HepG2 (cell line): ENCODE measurements around the gene SRSF12. TPM values are rescaled to one million over a fixed set of nuclear protein-coding genes. Genes with fewer than 3 reads are reported as not detected.

Experiments used
- ATAC-seq: fragments of 200-7000 bp; cut with Tn5 transposase; 3 replicates; pipeline ENCODE4 v1.9.1; 2020; ENCODE audit warnings: mild to moderate bottlenecking, moderate library complexity
- BruUV-seq: library from RNA; stranded (reverse); fragments of 400-500 nt; replicated peaks from 2 replicates; lab custom pipeline; 2021; lab: Mats Ljungman, UMichigan
- CTCF ChIA-PET: fragments of 300-600 bp; formaldehyde crosslinking; extraction: SDS; loops from one replicate; lab custom pipeline; 2021; ENCODE audit warnings: low total read pairs, inconsistent platforms, low intra/inter-chr PET ratio; lab: Yijun Ruan, JAX
- POLR2A ChIA-PET: fragments of 350-600 bp; sonication (Branson Sonifier 250); formaldehyde crosslinking; loops from one replicate; lab custom pipeline; 2020; ENCODE audit warnings: antibody characterized with exemption, inconsistent platforms; lab: Yijun Ruan, JAX
- DNase-seq: peaks from one replicate; pipeline ENCODE4 v3.0.0-alpha.2; 2015; ENCODE audit warnings: low spot score
- FAIRE-seq: peaks from 3 replicates; lab custom pipeline; 2011; peaks lifted over from hg19 to GRCh38; lab: Jason Lieb, UNC
- H2AFZ ChIP-seq: one replicate; pipeline ENCODE4 v1.6.1; 2011; ENCODE audit warnings: low read length, inconsistent platforms
- H3K27ac ChIP-seq: fragments of 300-600 bp; 3 replicates; pipeline ENCODE4 v1.8.0; 2011; ENCODE audit warnings: mixed run types, mild to moderate bottlenecking, mixed read lengths, low read length, inconsistent platforms; ENCODE audit not compliant: insufficient read depth; ENCODE audit errors: extremely low read length
- H3K27me3 ChIP-seq, 2 experiments: fragments of 200-600 bp in 1 of 2; 2 replicates in 1 of 2; 3 replicates in 1 of 2; pipeline versions ENCODE4 v1.6.0 to v1.8.0; 2011; ENCODE audit warnings: low read length in 2 of 2, mild to moderate bottlenecking in 2 of 2, moderate library complexity in 2 of 2, inconsistent platforms in 1 of 2; ENCODE audit not compliant: insufficient read depth in 2 of 2, control insufficient read depth in 1 of 2
- H3K36me3 ChIP-seq, 2 experiments: fragments of 200-600 bp in 1 of 2; replicated peaks in 1 of 2; 2 replicates in 1 of 2; 3 replicates in 1 of 2; pipeline versions ENCODE4 v1.5.1 to v1.8.0; 2011; ENCODE audit warnings: low read length in 2 of 2, inconsistent platforms in 1 of 2; ENCODE audit not compliant: insufficient read depth in 2 of 2, control insufficient read depth in 1 of 2
- H3K4me1 ChIP-seq: 2 replicates; pipeline ENCODE4 v1.5.1; 2012; ENCODE audit warnings: low read length, inconsistent platforms; ENCODE audit not compliant: insufficient read depth
- H3K4me2 ChIP-seq: 2 replicates; pipeline ENCODE4 v1.6.0; 2011; ENCODE audit warnings: low read depth, low read length, inconsistent platforms
- H3K4me3 ChIP-seq, 3 experiments: fragments of 200-600 bp in 1 of 3; sonication (generic), shearing (Covaris generic) in 1 of 3; replicated peaks in 1 of 3; 2 replicates each; pipeline ENCODE4 v1.5.1; 2011 to 2016; ENCODE audit warnings: low read length in 3 of 3, inconsistent platforms in 2 of 3, low read depth in 2 of 3, mild to moderate bottlenecking in 2 of 3, control low read depth in 1 of 3, mixed read lengths in 1 of 3; ENCODE audit not compliant: insufficient read depth in 1 of 3
- H3K79me2 ChIP-seq: one replicate; pipeline ENCODE4 v1.6.1; 2011; ENCODE audit warnings: low read length, inconsistent platforms; ENCODE audit not compliant: insufficient read depth
- H3K9ac ChIP-seq: 2 replicates; pipeline ENCODE4 v1.6.0; 2011; ENCODE audit warnings: mild to moderate bottlenecking, low read depth, low read length, inconsistent platforms; ENCODE audit not compliant: insufficient read depth
- H3K9me3 ChIP-seq: 2 replicates; pipeline ENCODE4 v1.5.1; 2012; ENCODE audit warnings: mild to moderate bottlenecking, low read length
- H4K20me1 ChIP-seq: 2 replicates; pipeline ENCODE4 v1.6.0; 2011; ENCODE audit warnings: inconsistent platforms, mild to moderate bottlenecking, low read length, moderate library complexity; ENCODE audit not compliant: insufficient read depth
- GABPA ChIP-seq, 2 experiments: IDR thresholded peaks; 2 replicates each; pipeline ENCODE4 v1.6.1; 2011 to 2016; ENCODE audit warnings: low read depth in 2 of 2, low read length in 1 of 2, missing biosample characterization in 1 of 2, missing genetic modification characterization in 1 of 2
- HES4 ChIP-seq: sonication (generic); formaldehyde crosslinking; IDR thresholded peaks from 2 replicates; pipeline ENCODE4 v1.9.0; 2021; ENCODE audit warnings: mild to moderate bottlenecking, missing genetic modification reagents, borderline replicate concordance
- MIER2 ChIP-seq: IDR thresholded peaks from 2 replicates; pipeline ENCODE4 v1.6.1; 2016; ENCODE audit warnings: missing biosample characterization, missing genetic modification reagents
- MLLT10 ChIP-seq: sonication (generic); formaldehyde crosslinking; IDR thresholded peaks from 2 replicates; pipeline ENCODE4 v1.4.0; 2020; ENCODE audit warnings: missing genetic modification reagents
- MZF1 ChIP-seq: sonication (generic); formaldehyde crosslinking; IDR thresholded peaks from 2 replicates; pipeline ENCODE4 v1.8.1; 2023; ENCODE audit warnings: mild to moderate bottlenecking, missing genetic modification reagents, borderline replicate concordance
- REXO4 ChIP-seq: sonication (generic); formaldehyde crosslinking; IDR thresholded peaks from 2 replicates; pipeline ENCODE4 v1.8.0; 2022; ENCODE audit warnings: missing genetic modification reagents, mild to moderate bottlenecking, borderline replicate concordance
- SMARCE1 ChIP-seq: fragments of 450-650 bp; IDR thresholded peaks from 2 replicates; pipeline ENCODE4 v1.6.1; 2017; ENCODE audit warnings: borderline replicate concordance
- SRSF9 ChIP-seq: fragments of 200-400 bp; formaldehyde crosslinking; IDR thresholded peaks from 2 replicates; pipeline ENCODE4 v1.6.1; 2018; ENCODE audit warnings: borderline replicate concordance, mild to moderate bottlenecking, low read depth, low read length; ENCODE audit not compliant: insufficient read depth, poor library complexity, severe bottlenecking
- STAT5B ChIP-seq: sonication (generic); formaldehyde crosslinking; IDR thresholded peaks from 2 replicates; pipeline ENCODE4 v1.4.0; 2020; ENCODE audit warnings: missing genetic modification reagents
- WGBS: methylation state at CpG from one replicate; pipeline ENCODE4 v1.1.6; 2017; ENCODE audit warnings: low lambda C conversion rate; 5-methylcytosine and 5-hydroxymethylcytosine counted together
- in situ Hi-C: cut with HindIII; loops from 2 replicates; pipeline ENCODE4 v1.10.0; 2017; ENCODE audit warnings: low pct_unique_long_range_greater_than_20kb; ENCODE audit not compliant: extremely low pct_ligation_motif_present
- intact Hi-C: fragments of 100-400 bp; cut with micrococcal nuclease; formaldehyde crosslinking; loops from one replicate; pipeline ENCODE4 v1.10.0; 2022; ENCODE audit not compliant: unreplicated experiment
- polyA plus RNA-seq, 8 experiments: library from polyadenylated mRNA; depleted of rRNA in 3 of 8; stranded (reverse) in 7 of 8; unstranded in 1 of 8; fragments of >200 nt; fragmentation: Illumina TruSeq in 4 of 8; extraction: Trizol in 4 of 8; gene quantifications; 2 replicates each; pipeline versions ENCODE4 v1.2.1 to v1.2.3, GENCODE V29; 2011 to 2016; ENCODE audit warnings: low read depth in 4 of 8, missing spikeins in 1 of 8, mixed read lengths in 1 of 8; ENCODE audit not compliant: insufficient read depth in 1 of 8
- total RNA-seq, 5 experiments: library from RNA; depleted of rRNA; stranded (reverse); fragments of >200 nt; fragmentation: Illumina TruSeq; extraction: Trizol; gene quantifications; 2 replicates each; pipeline ENCODE4 v1.2.3, GENCODE V29; 2016; ENCODE audit warnings: low read depth in 1 of 5
- TF ChIP-seq, protein P1 (sequence below): sonication (generic); formaldehyde crosslinking; IDR thresholded peaks from 2 replicates; pipeline ENCODE4 v1.5.0; 2020; ENCODE audit warnings: mild to moderate bottlenecking, missing genetic modification reagents
- TF ChIP-seq, protein P2 (sequence below): sonication (generic); formaldehyde crosslinking; IDR thresholded peaks from 2 replicates; pipeline ENCODE4 v1.4.0; 2020; ENCODE audit warnings: missing genetic modification reagents

SRSF12 gene
- total and polyA plus RNA-seq, 2 of the 13 experiments (the other 11 are each of a cell fraction or from before 2014, with no cell fraction given) = 1.7 to 1.9 TPM

DNA sequence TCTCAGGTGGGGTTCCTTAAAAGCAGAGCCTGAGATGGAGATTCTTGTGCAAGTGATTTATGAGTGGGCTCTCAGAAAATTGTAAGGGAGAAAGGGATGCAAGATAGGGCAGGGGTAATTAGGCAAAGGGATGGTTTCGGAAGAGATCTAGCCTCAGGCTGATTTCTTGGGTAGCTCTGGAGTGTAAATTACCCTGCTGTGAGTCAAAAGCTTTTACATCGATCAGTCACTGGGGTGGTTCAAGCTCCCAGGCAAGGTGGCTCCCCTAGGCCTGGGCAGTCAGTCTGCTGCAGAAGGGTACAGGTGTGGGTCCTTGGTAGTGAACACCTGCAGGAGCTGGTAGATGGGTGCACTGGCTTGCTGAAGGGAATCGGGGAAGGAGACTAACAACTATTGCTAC lies 16.9 kb upstream of the SRSF12 start:
- ChIA-PET POLR2A (no interaction called here), CTCF (no interaction called here)
- no peak for FAIRE-seq
- in situ Hi-C loops (no loop called here), intact Hi-C loops (no loop called here)
- no peak for ATAC-seq
- H3K9me3 ChIP-seq = 0 out of 2 replicates have a peak, but pooled peaks cover 4% of the 10 kb centered on the region
- no peak overlapping the region for H3K4me3 ChIP-seq
- no peaks in the 10 kb centered on the region for H3K79me2 ChIP-seq
- peaks cover 10% of the 10 kb centered on the region for H3K4me1 ChIP-seq
- H3K36me3 ChIP-seq = no peaks in the 10 kb centered on the region
- H3K4me2 ChIP-seq = no peak overlapping the region
- 74% methylated on average over 3 of the region's 3 CpGs for WGBS
- peaks cover 0 to 1% of the 10 kb centered on the region in 2 experiments; a peak in 1 of 5 replicates for H3K27me3 ChIP-seq
- no peak overlapping the region for H3K27ac ChIP-seq
- no peak overlapping the region for H2AFZ ChIP-seq
- H4K20me1 ChIP-seq = no peaks in the 10 kb centered on the region
- no peak for DNase-seq
- BruUV-seq = no TSS peak
- no peak overlapping the region for H3K9ac ChIP-seq
- TF ChIP-seq REXO4 (CRISPR knock-in tag) (no peak), SMARCE1 (no peak), MLLT10 (no peak), MIER2 (CRISPR knock-in tag) (no peak), SRSF9 (no peak), HES4 (CRISPR knock-in tag) (no peak), GABPA (IDR thresholded peaks at IDR 0.05; ENCODE audit: low read depth, low read length) (no peak), GABPA (CRISPR knock-in tag; IDR thresholded peaks at IDR 0.05; ENCODE audit: low read depth) (no peak), MZF1 (CRISPR knock-in tag) (no peak), STAT5B (CRISPR knock-in tag) (no peak)
- TF ChIP-seq, protein P1, sequence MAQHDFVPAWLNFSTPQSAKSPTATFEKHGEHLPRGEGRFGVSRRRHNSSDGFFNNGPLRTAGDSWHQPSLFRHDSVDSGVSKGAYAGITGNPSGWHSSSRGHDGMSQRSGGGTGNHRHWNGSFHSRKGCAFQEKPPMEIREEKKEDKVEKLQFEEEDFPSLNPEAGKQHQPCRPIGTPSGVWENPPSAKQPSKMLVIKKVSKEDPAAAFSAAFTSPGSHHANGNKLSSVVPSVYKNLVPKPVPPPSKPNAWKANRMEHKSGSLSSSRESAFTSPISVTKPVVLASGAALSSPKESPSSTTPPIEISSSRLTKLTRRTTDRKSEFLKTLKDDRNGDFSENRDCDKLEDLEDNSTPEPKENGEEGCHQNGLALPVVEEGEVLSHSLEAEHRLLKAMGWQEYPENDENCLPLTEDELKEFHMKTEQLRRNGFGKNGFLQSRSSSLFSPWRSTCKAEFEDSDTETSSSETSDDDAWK (CRISPR knock-in tag) = no peak
- TF ChIP-seq, protein P2, sequence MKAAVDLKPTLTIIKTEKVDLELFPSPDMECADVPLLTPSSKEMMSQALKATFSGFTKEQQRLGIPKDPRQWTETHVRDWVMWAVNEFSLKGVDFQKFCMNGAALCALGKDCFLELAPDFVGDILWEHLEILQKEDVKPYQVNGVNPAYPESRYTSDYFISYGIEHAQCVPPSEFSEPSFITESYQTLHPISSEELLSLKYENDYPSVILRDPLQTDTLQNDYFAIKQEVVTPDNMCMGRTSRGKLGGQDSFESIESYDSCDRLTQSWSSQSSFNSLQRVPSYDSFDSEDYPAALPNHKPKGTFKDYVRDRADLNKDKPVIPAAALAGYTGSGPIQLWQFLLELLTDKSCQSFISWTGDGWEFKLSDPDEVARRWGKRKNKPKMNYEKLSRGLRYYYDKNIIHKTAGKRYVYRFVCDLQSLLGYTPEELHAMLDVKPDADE (CRISPR knock-in tag) = no peak
